A673 (cell line): ENCODE results near the gene RBBP8. TPM values are rescaled to one million over a fixed set of nuclear protein-coding genes. Genes with fewer than 3 reads are reported as not detected.

Source experiments
- BruUV-seq: library from RNA; stranded (reverse); fragments of 400-500 nt; replicated peaks from 2 replicates; lab custom pipeline; 2021; lab: Mats Ljungman, UMichigan
- CTCF ChIA-PET: fragments of 300-600 bp; sonication (Branson Sonifier 250); formaldehyde crosslinking; loops from one replicate; lab custom pipeline; 2022; ENCODE audit warnings: antibody characterized with exemption; lab: Charles Lee
- POLR2A ChIA-PET: fragments of 300-600 bp; sonication (Branson Sonifier 250); formaldehyde crosslinking; loops from one replicate; lab custom pipeline; 2022; ENCODE audit warnings: antibody characterized with exemption; ENCODE audit not compliant: low non-redundant PET; lab: Charles Lee
- DNase-seq: peaks from one replicate; pipeline ENCODE4 v3.0.0-alpha.2; 2015; ENCODE audit warnings: low spot score
- H3K27ac ChIP-seq: fragments of 200-600 bp; sonication (generic); 2 replicates; pipeline ENCODE4 v1.5.1; 2016; ENCODE audit warnings: mixed run types, low read depth, mild to moderate bottlenecking, mixed read lengths, antibody characterized with exemption, low read length; ENCODE audit not compliant: poor library complexity, severe bottlenecking
- H3K27me3 ChIP-seq: fragments of 200-600 bp; sonication (generic); replicated peaks from 2 replicates; pipeline ENCODE4 v1.6.1; 2017; ENCODE audit warnings: mixed run types, low read depth, mild to moderate bottlenecking, mixed read lengths, antibody characterized with exemption, low read length; ENCODE audit not compliant: insufficient read depth, poor library complexity
- H3K36me3 ChIP-seq: fragments of 200-600 bp; sonication (generic); 2 replicates; pipeline ENCODE4 v1.6.1; 2016; ENCODE audit warnings: mixed run types, mild to moderate bottlenecking, mixed read lengths, antibody characterized with exemption, low read length; ENCODE audit not compliant: insufficient read depth, poor library complexity, severe bottlenecking
- H3K4me1 ChIP-seq: fragments of 200-600 bp; sonication (generic); 2 replicates; pipeline ENCODE4 v1.6.1; 2017; ENCODE audit warnings: mixed run types, mild to moderate bottlenecking, mixed read lengths, antibody characterized with exemption, low read length; ENCODE audit not compliant: insufficient read depth, poor library complexity, severe bottlenecking
- H3K4me3 ChIP-seq: fragments of 200-600 bp; sonication (generic); 2 replicates; pipeline ENCODE4 v1.5.1; 2016; ENCODE audit warnings: low read depth, mixed run types, mild to moderate bottlenecking, mixed read lengths, low read length; ENCODE audit not compliant: poor library complexity, severe bottlenecking
- H3K9me3 ChIP-seq: fragments of 200-600 bp; sonication (generic); 2 replicates; pipeline ENCODE4 v1.6.1; 2016; ENCODE audit warnings: mixed run types, low read depth, mild to moderate bottlenecking, mixed read lengths, antibody characterized with exemption, low read length; ENCODE audit not compliant: poor library complexity, severe bottlenecking
- EZH2 ChIP-seq: fragments of 200-600 bp; sonication (generic); IDR thresholded peaks from 2 replicates; pipeline ENCODE4 v1.6.1; 2017; ENCODE audit warnings: borderline replicate concordance, low read depth, mild to moderate bottlenecking, mixed read lengths, antibody characterized with exemption, low read length; ENCODE audit not compliant: poor library complexity, severe bottlenecking
- intact Hi-C: fragments of 100-400 bp; cut with micrococcal nuclease; formaldehyde crosslinking; loops from one replicate; pipeline ENCODE4 v1.10.0; 2022; ENCODE audit not compliant: unreplicated experiment
- total RNA-seq: library from RNA; stranded (reverse); gene quantifications from 2 replicates; pipeline ENCODE4 v1.2.3, GENCODE V29; 2021
- TF ChIP-seq, protein P1 (sequence below): fragments of 300-800, 200-600 bp; sonication (generic); conservative IDR thresholded peaks from 2 replicates; pipeline ENCODE4 v1.5.1; 2017; ENCODE audit warnings: low read depth, mild to moderate bottlenecking, antibody characterized with exemption, low read length, moderate library complexity, mixed read lengths

Gene RBBP8
- total RNA-seq, 1 experiment from 2014 or later = 88.2 TPM

DNA sequence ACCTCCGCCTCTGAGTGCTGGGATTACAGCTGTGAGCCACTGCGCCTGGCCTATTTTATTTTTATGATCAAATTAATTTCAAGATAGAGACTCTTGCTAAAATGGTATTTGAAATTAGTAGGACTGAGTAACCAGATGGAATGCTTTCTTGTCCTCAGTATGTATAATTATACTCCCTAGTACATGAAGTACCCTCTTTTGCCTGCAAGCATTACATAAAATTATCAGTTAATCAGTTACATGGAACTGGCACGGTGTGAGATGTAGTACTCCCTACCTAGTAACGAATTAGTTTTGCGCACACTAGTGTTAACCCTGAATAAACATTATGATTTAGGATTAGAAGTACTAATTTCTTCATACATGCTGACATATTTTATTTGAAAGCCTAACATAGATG is 41.6 kb downstream of the RBBP8 start:
- Histone ChIP-seq H3K9me3 (no peaks in the 10 kb centered on the region), H3K27me3 (no peaks in the 10 kb centered on the region), H3K36me3 (peaks cover 4% of the 10 kb centered on the region), H3K4me1 (peaks cover 24% of the 10 kb centered on the region), H3K27ac (no peak overlapping the region), H3K4me3 (no peak overlapping the region)
- no peak for DNase-seq
- POLR2A ChIA-PET = no interaction called here
- TF ChIP-seq, protein P1, sequence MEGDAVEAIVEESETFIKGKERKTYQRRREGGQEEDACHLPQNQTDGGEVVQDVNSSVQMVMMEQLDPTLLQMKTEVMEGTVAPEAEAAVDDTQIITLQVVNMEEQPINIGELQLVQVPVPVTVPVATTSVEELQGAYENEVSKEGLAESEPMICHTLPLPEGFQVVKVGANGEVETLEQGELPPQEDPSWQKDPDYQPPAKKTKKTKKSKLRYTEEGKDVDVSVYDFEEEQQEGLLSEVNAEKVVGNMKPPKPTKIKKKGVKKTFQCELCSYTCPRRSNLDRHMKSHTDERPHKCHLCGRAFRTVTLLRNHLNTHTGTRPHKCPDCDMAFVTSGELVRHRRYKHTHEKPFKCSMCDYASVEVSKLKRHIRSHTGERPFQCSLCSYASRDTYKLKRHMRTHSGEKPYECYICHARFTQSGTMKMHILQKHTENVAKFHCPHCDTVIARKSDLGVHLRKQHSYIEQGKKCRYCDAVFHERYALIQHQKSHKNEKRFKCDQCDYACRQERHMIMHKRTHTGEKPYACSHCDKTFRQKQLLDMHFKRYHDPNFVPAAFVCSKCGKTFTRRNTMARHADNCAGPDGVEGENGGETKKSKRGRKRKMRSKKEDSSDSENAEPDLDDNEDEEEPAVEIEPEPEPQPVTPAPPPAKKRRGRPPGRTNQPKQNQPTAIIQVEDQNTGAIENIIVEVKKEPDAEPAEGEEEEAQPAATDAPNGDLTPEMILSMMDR = no peak
- no peak for TF ChIP-seq EZH2
- BruUV-seq = no TSS peak
- intact Hi-C loops = no loop called here
- CTCF ChIA-PET = interaction anchor here (0.5 kb wide), 1 partner anchor 977 kb away, joined by 3 read pairs; no protein-coding TSS in a partner anchor

DNA sequence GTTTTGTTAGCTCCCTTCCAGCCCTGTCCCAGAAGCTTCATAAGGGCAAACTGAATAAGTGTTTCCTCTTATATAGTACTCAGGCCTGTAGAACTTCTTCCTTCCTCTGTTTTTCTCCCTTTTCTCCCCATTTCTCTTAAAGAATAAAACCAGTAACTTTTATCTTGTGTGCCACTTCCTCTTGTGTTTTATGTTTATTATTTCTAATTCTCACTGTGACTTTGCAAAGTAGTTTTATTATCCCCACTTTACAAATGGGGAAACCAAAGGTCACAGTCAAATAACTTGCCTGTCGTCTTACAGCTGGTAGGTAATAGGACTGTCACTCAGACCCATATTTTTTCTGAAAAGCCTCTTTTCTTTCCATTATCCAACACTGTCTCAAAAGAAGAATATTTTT is 42.4 kb downstream of the RBBP8 start:
- no peak overlapping the region for H3K4me3 ChIP-seq
- DNase-seq = no peak
- H3K27me3 ChIP-seq = no peaks in the 10 kb centered on the region
- H3K9me3 ChIP-seq = no peaks in the 10 kb centered on the region
- peaks cover 24% of the 10 kb centered on the region for H3K4me1 ChIP-seq
- no peak for TF ChIP-seq EZH2
- H3K36me3 ChIP-seq = peaks cover 4% of the 10 kb centered on the region
- CTCF ChIA-PET = no interaction called here
- H3K27ac ChIP-seq = no peak overlapping the region
- no TSS peak for BruUV-seq
- intact Hi-C loops = no loop called here
- POLR2A ChIA-PET = no interaction called here

DNA sequence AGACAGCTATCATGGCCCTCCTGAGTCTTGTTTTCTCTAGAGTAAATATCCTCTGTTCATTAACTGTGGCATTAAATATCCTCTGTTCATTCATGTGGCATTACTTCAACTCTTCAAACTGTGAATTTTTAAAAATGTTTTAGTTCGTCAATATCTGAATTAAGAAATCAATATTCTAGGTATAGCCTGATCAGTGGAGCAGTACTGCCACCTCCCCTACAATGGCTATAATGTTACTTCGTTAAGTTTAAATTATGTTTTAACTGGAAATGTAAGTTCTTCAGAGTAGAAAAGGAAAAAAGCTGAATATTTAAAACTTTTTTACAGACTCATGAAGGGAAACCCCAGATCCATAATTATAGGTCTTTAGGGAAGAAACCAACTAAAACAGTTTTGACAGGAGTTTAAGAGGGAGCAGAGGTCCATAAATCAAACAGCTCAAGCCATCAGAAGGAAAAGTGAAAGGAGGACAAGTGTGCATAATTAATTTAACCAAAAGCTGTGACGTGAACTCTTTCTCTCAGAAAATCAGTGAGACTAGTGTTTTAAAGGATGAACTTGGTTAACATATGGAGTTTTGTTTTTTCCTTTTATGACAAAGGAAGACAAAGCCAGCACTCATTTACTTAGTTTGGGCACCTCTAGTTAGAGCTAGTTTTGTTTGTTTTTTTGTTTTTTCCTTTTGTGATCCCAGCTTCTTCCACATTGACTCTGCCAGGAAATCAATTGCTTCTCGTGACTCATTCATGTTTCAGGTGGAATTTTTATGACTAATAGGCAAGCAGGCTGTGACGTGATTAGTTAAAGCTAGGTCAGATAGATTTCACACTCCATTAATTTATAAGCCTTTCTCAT is 44.9 kb downstream of the RBBP8 start:
- H3K27me3 ChIP-seq = no peaks in the 10 kb centered on the region
- no peak overlapping the region for H3K27ac ChIP-seq
- intact Hi-C loops = no loop called here
- H3K4me3 ChIP-seq = no peak overlapping the region
- ChIA-PET POLR2A (interaction anchor here (0.7 kb wide), 1 partner anchor 255 kb away, joined by 3 read pairs; no protein-coding TSS in a partner anchor), CTCF (interaction anchor here (1.2 kb wide), 1 partner anchor 179 kb away, joined by 5 read pairs; no protein-coding TSS in a partner anchor)
- no TSS peak for BruUV-seq
- H3K4me1 ChIP-seq = peaks cover 16% of the 10 kb centered on the region
- TF ChIP-seq, protein P1 = no peak
- no peak for TF ChIP-seq EZH2
- peaks cover 9% of the 10 kb centered on the region for H3K36me3 ChIP-seq
- peak; percentile 80 for DNase-seq
- no peaks in the 10 kb centered on the region for H3K9me3 ChIP-seq
